ENCODE measurements around the gene COL9A3. TPM values are rescaled to one million over a fixed set of nuclear protein-coding genes. Genes with fewer than 3 reads are reported as not detected.

The COL9A3 gene
- total RNA-seq, 1 donor from 2014 or later: 8.9 TPM

DNA sequence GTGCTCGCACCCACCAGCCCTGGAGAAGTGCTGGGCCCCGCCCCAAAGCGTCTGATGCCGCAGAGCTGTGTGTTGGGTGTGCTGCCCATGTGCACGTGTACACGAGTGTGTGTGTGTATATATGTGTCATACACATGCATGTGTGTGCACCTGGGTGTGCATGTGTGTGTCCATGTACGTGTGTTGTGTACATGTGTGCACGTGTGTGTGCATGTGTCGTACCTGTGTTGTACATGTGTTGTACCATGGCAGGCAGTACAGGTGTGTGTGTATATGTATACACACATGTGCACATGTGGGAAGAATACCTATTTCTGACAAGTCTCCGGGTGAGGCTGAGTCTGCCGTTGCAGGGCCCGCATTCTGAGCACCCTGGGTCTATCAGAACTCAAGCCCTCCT is 26.8 kb upstream of the COL9A3 start:
- no peak for DNase-seq (ENCODE audit: low spot score)
- H3K4me3 Mint-ChIP-seq (ENCODE audit: unreplicated experiment): no peak overlapping the region
- no peaks in the 10 kb centered on the region for H3K36me3 Mint-ChIP-seq (ENCODE audit: low read depth)
- TF ChIP-seq, protein P1, sequence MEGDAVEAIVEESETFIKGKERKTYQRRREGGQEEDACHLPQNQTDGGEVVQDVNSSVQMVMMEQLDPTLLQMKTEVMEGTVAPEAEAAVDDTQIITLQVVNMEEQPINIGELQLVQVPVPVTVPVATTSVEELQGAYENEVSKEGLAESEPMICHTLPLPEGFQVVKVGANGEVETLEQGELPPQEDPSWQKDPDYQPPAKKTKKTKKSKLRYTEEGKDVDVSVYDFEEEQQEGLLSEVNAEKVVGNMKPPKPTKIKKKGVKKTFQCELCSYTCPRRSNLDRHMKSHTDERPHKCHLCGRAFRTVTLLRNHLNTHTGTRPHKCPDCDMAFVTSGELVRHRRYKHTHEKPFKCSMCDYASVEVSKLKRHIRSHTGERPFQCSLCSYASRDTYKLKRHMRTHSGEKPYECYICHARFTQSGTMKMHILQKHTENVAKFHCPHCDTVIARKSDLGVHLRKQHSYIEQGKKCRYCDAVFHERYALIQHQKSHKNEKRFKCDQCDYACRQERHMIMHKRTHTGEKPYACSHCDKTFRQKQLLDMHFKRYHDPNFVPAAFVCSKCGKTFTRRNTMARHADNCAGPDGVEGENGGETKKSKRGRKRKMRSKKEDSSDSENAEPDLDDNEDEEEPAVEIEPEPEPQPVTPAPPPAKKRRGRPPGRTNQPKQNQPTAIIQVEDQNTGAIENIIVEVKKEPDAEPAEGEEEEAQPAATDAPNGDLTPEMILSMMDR (IDR thresholded peaks at IDR 0.05): no peak
- H3K27me3 Mint-ChIP-seq (ENCODE audit: low read depth): peaks cover 2% of the 10 kb centered on the region
- H3K4me1 Mint-ChIP-seq (ENCODE audit: low read depth): peaks cover 25% of the 10 kb centered on the region
- H3K9me3 Mint-ChIP-seq (ENCODE audit: low read depth): no peaks in the 10 kb centered on the region
- no peak overlapping the region for H3K27ac Mint-ChIP-seq (ENCODE audit: unreplicated experiment)

DNA sequence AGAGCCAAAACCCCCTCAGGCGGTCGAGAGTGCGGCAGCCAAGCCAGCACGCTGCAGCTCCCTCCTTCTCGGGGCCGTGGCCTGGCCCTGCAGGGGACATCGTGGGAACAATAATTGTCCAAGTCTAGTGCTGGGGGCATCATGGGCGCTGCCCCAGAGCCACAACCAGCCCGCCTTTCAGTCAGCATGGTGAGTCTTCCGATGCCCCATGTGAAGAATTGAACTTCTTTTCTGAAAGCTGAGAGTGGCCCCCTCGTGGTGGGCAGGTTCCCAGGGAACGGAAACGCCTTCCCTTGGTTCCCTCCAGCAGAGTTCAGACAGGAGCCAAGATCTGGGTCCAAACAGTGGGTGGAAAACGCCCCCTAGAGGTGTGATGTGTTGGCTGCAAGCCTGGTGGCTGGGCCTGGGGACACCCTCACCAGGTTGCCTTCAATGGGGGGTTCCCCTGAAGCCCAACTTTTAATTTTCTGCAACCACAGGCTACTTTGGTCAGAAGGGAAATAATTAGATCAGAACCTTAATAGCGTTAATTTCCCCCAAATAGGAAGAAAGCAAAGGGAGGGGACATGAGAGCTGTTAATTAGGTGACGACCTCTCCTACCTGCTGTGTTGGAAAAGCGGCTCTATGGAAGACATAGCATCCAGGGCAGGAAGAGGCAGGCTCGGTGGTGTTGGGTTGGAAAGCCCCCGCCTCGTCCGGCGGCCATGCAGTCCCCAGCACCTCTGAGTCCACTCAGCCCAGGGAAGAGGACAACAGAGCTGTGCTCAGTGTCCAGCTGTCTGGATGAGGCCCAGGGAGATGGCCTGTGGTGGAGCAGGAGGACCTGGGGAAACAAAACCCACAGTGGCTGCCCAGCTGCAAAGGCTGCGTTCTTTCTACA is 25.3 kb upstream of the COL9A3 start:
- Mint-ChIP-seq H3K4me3 (ENCODE audit: unreplicated experiment) (no peak overlapping the region), H3K27ac (ENCODE audit: unreplicated experiment) (peak overlapping the region; percentile 85), H3K27me3 (ENCODE audit: low read depth) (peaks cover 2% of the 10 kb centered on the region), H3K4me1 (ENCODE audit: low read depth) (peaks cover 29% of the 10 kb centered on the region), H3K36me3 (ENCODE audit: low read depth) (no peaks in the 10 kb centered on the region), H3K9me3 (ENCODE audit: low read depth) (no peaks in the 10 kb centered on the region)
- DNase-seq (ENCODE audit: low spot score): no peak
- TF ChIP-seq, protein P1 (IDR thresholded peaks at IDR 0.05): peak; percentile 98

DNA sequence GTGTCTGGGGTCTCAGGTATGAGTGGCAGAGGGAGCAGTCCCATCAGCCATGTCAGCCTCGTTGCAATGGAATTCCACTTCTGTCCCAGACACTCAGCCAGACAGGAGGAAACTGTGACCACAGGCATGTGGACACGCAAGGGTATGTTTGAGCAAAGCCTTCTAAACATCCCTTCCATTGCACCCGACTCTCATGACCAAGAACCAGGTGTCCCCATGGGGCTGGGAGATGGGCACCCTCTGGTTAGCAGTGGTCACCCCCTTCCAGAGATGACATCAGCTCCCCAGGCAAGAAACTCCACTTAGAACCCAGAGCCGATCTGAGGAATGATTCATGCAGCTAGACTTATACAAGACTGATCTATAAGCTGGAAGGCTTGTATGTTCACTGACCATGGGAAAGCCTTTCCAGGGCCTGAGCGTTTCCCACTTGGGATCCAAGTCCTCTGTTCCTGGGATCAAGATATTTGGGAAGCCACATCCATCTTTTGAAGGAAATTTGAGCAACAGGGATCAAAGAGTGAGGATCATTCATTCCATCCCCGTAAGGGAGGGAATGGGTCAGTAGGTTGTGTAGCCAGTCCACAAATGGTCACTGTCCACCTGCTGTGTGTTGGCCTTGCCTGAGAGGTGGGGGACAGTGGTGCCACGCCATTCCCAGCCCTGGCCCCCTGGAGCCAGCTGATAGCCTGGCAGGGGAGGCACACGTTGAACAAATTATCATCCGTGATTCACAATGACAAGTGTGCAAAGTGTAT is 24.5 kb upstream of the COL9A3 start:
- Mint-ChIP-seq H3K27me3 (ENCODE audit: low read depth) (peaks cover 2% of the 10 kb centered on the region), H3K36me3 (ENCODE audit: low read depth) (no peaks in the 10 kb centered on the region), H3K4me3 (ENCODE audit: unreplicated experiment) (no peak overlapping the region), H3K4me1 (ENCODE audit: low read depth) (peaks cover 34% of the 10 kb centered on the region), H3K9me3 (ENCODE audit: low read depth) (no peaks in the 10 kb centered on the region), H3K27ac (ENCODE audit: unreplicated experiment) (peak overlapping the region; percentile 85)
- no peak for DNase-seq (ENCODE audit: low spot score)
- TF ChIP-seq, protein P1 (IDR thresholded peaks at IDR 0.05): no peak

DNA sequence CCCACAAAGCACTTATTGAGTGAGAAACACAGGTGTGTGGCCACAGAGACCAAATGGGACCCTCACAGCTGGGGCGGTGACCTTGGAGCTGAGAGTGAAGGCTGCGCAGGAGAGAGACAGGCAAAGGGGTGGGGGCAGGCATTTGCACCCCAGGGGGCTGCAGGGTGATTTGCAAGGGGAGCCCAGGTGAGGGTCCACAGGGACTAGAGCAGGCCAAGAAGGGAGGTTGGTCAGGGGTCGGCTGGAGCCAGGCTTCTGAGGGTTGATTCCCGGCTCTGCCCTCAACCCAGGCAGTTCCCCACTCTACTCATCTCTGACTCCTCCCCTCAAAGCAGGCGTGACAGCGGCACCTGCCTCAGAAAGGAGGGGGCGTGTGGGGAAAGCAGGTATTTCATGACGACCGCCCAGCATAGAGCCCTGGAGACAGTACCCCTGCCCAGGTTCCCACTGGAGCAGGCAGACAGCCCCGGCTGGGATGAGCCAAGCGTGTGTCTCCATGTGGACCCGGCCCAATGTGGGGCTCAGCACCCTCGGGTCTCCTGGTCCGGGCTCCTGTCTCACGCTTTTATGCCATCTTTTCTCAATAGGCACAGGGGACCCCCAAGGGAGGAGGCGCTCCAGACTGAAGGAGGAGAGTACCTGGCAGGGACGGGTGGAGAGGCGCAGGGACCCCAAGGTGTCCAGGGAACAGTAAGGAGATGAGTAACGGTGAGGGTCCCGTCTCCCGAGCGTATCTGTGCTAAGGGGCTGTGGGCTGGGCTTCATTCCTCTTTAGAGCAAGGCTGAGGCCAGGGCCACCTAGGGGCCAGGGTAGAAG is 23.7 kb upstream of the COL9A3 start:
- no peaks in the 10 kb centered on the region for H3K27me3 Mint-ChIP-seq (ENCODE audit: low read depth)
- H3K4me3 Mint-ChIP-seq (ENCODE audit: unreplicated experiment): no peak overlapping the region
- H3K9me3 Mint-ChIP-seq (ENCODE audit: low read depth): no peaks in the 10 kb centered on the region
- peaks cover 42% of the 10 kb centered on the region for H3K4me1 Mint-ChIP-seq (ENCODE audit: low read depth)
- H3K36me3 Mint-ChIP-seq (ENCODE audit: low read depth): no peaks in the 10 kb centered on the region
- DNase-seq (ENCODE audit: low spot score): no peak
- TF ChIP-seq, protein P1 (IDR thresholded peaks at IDR 0.05): no peak
- H3K27ac Mint-ChIP-seq (ENCODE audit: unreplicated experiment): peak overlapping the region; percentile 22

DNA sequence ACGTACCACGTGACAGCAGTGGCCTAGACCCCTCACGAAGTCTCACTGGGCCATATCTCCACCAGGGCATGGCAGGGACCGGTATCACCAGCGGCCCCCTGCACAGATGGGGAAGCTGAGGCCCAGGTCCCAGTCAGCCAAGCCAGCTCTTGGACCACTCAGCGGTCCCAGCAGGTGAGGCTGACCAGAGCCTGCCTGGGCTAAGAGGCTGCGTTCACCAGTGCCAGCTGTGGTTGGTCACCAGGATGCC is 23.2 kb upstream of the COL9A3 start:
- Mint-ChIP-seq H3K9me3 (ENCODE audit: low read depth) (no peaks in the 10 kb centered on the region), H3K27me3 (ENCODE audit: low read depth) (no peaks in the 10 kb centered on the region), H3K27ac (ENCODE audit: unreplicated experiment) (peak overlapping the region; percentile 22), H3K4me3 (ENCODE audit: unreplicated experiment) (peak overlapping the region; percentile 47), H3K36me3 (ENCODE audit: low read depth) (peaks cover 5% of the 10 kb centered on the region), H3K4me1 (ENCODE audit: low read depth) (peaks cover 45% of the 10 kb centered on the region)
- no peak for DNase-seq (ENCODE audit: low spot score)
- TF ChIP-seq, protein P1 (IDR thresholded peaks at IDR 0.05): no peak

All from chondrocyte (in vitro differentiated cells).